Measurements from ENCODE around the gene GZMH.
A peak's percentile ranks its signal among the peaks of the same experiment; 100 is the strongest.
"Not testable (repeated sequence)": the region's sequence is repeated elsewhere in the genome, so short reads cannot be mapped to it uniquely, and the experiment has no call there.

Gene GZMH

DNA sequence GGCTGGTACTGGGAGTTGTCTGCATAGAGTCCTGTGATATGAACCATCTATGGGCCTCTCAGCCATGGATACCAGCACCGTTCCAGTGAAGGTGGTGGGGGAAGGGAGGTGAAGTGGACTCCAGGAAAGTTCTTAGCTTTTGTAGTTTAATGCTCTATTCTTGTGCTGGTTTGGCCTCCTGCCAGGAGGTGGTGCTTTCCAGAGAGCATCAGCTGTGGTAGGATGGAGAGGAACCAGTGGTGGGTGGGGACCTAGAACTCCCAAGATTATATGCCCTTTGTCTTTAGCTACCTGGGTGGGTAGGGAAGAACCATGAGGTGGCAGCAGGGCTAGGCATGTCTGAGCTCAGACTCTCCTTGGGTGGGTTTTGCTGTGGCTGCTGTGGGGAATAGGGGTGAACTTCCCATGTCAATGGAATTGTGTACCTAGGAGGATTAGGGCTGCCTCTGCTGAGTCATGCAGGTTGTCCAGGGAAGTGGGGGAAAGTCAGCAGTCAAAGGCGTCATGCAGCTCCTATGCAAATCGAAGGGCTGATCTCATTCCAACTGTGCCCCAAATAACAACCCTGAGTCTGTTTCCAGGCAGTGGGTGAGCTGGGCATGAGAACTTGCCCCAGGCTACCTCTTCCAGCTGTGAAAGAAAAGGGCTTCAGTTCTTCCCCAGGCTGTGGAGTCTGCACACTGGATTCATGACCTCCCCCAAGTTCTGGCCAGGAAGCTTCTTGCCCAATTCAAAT, 14.2 kb downstream of the GZMH start:
- no peak for DNase-seq (ENCODE audit: low read depth)

DNA sequence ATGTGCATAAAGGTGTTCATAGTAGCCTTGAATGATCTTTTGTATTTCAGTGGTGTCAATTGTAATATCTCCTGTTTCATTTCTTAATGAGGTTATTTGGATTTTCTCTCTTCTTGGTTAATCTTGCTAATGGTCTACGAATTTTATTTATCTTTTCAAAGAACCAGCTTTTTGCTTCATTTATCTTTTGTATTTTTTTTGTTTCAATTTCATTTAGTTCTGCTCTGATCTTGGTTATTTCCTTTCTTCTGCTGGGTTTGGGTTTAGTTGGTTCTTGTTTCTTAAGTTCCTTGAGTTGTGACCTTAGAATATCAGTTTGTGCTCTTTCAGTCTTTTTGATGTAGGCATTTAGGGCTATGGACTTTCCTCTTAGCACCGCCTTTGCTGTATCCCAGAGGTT, 18.5 kb downstream of the GZMH start:
- not testable (repeated sequence) for DNase-seq (ENCODE audit: low read depth)

DNA sequence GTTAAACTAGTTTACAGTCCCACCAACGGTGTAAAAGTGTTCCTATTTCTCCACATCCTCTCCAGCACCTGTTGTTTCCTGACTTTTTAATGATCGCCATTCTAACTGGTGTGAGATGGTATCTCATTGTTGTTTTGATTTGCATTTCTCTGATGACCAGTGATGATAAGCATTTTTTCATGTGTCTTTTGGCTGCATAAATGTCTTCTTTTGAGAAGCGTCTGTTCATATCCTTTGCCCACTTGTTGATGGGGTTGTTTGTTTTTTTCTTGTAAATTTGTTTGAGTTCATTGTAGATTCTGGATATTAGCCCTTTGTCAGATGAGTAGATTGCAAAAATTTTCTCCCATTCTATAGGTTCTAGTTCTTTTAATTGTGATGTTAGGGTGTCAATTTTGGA, 25.1 kb downstream of the GZMH start:
- DNase-seq (ENCODE audit: low read depth): not testable (repeated sequence)

DNA sequence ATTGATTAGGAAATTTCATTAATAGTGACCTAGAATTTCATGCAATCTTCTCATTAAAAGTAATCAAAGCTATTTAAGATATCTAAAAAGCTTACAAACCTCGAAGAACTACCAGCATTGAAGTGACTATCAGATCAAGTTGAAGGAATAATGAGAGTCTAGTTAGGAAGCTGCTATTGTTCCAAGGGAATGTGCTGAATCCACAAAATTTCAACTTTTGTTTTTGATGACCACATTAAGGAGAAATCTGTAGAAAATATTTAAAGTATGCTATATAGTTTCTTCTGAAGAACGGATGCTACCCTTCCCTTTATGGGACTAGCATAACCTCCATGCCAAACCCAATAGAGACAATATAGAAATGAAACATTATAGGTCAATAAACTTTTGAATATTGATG, 30.9 kb downstream of the GZMH start:
- DNase-seq (ENCODE audit: low read depth): no peak

DNA sequence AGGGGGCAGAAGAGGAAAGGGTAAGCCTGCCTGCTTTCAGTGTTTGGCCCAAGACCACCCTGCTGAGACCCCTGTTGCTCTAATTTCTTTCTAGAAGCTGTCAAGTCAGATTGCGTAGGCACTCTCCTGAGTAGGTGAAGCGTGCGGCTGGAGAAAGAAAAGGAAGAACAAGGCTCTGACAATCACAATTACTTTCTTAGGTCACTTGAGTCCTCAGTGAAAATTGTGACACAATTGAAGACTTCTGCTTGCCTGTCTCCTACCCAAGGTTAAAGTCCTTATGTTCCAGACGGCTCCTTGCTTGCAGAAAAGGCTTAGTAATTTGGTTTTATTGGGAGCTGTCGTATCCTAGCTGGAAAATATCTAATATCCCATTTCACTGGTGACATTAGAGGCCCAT, 32.7 kb downstream of the GZMH start:
- no peak for DNase-seq (ENCODE audit: low read depth)

DNA sequence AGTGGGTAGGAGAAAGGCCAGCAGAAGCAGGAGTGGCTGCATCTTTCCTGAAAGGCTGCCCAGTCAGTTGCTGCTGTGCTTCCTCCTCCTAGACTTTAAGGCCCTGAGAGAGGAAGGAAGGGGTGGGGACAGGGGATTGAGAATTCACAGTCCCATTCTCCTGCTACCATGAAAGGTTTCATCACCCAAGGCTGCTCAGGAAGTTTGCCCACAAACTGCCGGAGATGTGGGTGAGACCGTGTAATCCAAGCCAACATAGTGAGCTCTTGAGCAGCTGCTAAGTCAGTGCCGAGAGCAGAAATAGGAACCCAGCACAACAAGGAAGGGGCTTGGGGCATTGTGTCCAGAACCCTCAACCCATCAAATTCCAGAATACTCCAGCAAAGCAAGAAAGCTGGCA, 33.3 kb downstream of the GZMH start, which contains the start of gene CTSG:
CTSG (minus strand) TSS at position 69 of the 400 bp plus-strand sequence; CDS start at position 42, 27 bp downstream.
- no peak for DNase-seq (ENCODE audit: low read depth)

DNA sequence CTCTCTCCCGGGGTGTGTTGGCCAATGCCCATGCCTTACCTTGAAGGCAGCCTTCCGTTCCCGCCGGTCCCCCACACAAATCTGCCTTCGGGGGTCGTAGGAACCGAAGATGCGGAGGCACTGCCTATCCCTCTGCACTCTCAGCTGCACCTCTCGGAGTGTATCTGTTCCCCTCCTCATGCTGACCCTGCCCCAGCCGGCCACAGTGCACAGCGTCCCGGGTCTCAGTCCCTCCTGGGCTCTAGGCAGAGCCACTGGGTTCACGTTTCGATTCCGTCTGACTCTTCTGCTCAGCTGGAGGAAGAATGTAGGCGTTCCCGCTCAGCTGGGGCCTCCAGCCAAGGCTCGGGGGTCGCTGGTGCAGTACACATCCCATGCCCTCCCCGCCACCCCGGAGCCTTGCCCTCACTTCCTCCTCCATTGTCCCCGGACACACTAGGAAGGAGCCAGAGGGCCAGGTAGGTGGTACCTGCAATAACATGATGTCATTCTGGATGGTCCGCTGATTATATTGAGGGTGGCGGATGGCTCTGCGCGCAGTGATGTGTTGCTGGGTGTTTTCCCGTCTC, 35.2 kb downstream of the GZMH start:
- no peak for DNase-seq (ENCODE audit: low read depth)

DNA sequence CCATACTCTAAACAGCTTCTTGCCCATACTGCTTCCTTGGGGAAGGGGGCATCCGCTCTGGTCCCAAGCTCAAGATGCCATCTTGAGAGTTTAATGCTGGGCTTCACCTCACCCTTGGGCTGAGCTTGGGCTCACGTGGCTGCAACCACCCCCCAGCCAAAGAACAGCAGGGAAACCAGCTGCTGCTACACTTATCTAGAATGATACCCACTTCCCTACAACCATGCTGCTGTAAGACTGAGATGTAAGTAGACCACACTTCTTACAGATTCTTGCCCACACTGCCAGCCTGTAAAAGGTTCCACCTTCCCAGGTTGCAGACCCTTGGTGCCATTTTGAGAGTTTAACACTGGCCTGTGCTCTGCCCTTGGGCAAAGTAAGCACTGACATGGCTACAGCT, 43.2 kb downstream of the GZMH start:
- no peak for DNase-seq (ENCODE audit: low read depth)

DNA sequence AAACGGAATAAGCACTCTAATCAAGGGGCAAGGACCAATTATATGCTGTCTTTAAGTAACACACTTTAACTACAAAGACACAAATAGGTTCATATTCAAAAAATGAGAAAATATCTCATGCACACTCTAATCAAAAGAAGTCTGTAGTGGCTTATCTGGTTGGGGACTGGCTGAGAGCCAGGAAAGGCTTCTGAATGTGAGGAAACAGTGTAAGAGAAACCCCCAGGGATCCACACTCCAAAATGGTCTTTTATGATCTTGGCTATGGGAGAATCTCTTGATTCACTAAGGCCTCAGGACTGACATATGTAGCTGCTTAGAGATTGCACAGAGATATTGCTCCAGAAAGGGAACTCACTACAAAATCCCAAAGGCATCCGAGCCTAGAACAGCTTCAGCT, 43.7 kb downstream of the GZMH start:
- no peak for DNase-seq (ENCODE audit: low read depth)

DNA sequence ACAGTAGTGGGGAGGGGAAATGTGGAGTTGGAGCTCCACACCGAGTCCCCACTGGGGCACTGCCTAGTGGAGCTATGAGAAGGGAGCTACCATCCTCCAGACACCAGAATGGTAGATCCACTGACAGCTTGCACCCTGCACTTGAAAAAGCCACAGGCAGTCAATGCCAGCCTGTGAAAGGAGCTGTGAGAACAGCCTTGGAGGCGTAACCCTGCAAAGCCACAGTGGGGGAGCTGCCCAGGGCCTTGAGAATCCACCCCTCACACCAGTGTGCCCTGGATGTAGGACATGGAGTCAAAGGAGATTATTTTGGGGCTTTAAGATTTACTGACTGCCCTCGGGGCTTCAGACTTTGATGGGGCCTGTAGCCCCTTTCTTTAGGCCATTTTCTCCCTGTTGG, 46.0 kb downstream of the GZMH start:
- no peak for DNase-seq (ENCODE audit: low read depth)

DNA sequence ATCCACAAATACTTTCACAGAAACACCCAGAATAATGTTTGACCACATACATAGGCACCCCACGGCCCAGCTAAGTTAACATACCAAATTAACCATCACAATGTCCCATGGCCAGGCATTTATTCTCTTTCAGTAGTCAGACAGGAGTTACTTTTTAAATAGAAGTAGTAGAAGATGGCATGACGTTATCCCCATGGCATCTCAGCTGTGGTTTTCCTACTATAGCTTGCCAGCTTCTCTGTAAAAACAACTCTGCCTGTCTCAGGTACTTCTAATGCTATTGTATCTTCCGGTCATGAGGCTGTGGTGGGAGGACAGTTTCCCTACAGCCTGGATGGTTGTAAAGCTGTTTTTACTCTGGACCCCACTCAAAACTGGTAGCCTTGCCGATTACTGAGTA, 52.7 kb downstream of the GZMH start:
- DNase-seq (ENCODE audit: low read depth): peak; percentile 17
